HL-60 (cell line): Measurements from ENCODE around the gene PEX5L.

ENCODE experiments used
- DNase-seq, 2 experiments: peaks; one replicate each; pipeline ENCODE4 v3.0.0-alpha.2; 2010 to 2020; ENCODE audit warnings: low read depth in 1 of 2, low spot score in 1 of 2
- H3K27ac ChIP-seq: fragments of 250-450 bp; sonication (Bioruptor Pico); replicated peaks from 2 replicates; pipeline ENCODE4 v1.5.1; 2020; ENCODE audit warnings: mild to moderate bottlenecking, moderate library complexity
- H3K27me3 ChIP-seq: fragments of 250-450 bp; sonication (Bioruptor Pico); 2 replicates; pipeline ENCODE4 v1.5.1; 2021; ENCODE audit warnings: mild to moderate bottlenecking, moderate library complexity; ENCODE audit not compliant: insufficient read depth, poor library complexity, severe bottlenecking
- H3K4me3 ChIP-seq: replicated peaks from 2 replicates; pipeline ENCODE4 v1.5.1; 2011; ENCODE audit warnings: mild to moderate bottlenecking, control low read depth, low read length; ENCODE audit not compliant: insufficient read depth
- GABPA ChIP-seq: IDR thresholded peaks from 2 replicates; pipeline ENCODE4 v1.6.1; 2012; ENCODE audit warnings: low read depth
- POLR2AphosphoS5 ChIP-seq: IDR thresholded peaks from 2 replicates; pipeline ENCODE4 v1.6.1; 2012; ENCODE audit warnings: low read depth
- SPI1 ChIP-seq: IDR thresholded peaks from 2 replicates; pipeline ENCODE4 v1.6.1; 2012; ENCODE audit warnings: low read depth, mild to moderate bottlenecking, borderline replicate concordance
- TF ChIP-seq, protein P1 (sequence below): IDR thresholded peaks from 2 replicates; pipeline ENCODE4 v1.6.1; 2012; ENCODE audit warnings: low read depth; ENCODE audit not compliant: insufficient replicate concordance
- TF ChIP-seq, protein P2 (sequence below): IDR thresholded peaks from one replicate; pipeline ENCODE4 v1.5.1; 2011; ENCODE audit warnings: low read length, control low read depth, inconsistent platforms; ENCODE audit not compliant: insufficient read depth

Gene PEX5L

DNA sequence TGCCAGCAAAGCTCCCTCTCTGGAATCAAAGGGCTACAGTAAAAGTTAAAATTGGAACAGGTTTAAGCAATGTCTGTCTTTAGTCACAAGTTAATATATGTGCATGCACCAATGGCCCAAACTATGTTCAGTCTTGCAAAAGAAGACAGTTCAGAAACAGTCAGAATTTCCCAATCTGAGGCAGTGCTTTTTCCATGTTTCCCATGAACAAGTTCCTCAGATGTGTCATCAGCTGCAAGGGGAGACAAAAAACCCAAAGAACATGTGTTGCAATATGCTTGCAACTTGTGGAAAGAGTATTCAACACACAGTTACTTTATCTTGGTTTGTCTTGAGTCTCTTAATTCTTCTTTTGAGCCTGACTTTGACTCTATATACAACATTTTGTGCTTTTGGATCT lies 235.5 kb downstream of the PEX5L start:
- DNase-seq = peak; percentile 58 to 73
- Histone ChIP-seq H3K27me3 (no peaks in the 10 kb centered on the region), H3K27ac (no peak overlapping the region), H3K4me3 (no peak overlapping the region)
- no peak for TF ChIP-seq GABPA
- TF ChIP-seq SPI1 = no peak
- TF ChIP-seq, protein P1, sequence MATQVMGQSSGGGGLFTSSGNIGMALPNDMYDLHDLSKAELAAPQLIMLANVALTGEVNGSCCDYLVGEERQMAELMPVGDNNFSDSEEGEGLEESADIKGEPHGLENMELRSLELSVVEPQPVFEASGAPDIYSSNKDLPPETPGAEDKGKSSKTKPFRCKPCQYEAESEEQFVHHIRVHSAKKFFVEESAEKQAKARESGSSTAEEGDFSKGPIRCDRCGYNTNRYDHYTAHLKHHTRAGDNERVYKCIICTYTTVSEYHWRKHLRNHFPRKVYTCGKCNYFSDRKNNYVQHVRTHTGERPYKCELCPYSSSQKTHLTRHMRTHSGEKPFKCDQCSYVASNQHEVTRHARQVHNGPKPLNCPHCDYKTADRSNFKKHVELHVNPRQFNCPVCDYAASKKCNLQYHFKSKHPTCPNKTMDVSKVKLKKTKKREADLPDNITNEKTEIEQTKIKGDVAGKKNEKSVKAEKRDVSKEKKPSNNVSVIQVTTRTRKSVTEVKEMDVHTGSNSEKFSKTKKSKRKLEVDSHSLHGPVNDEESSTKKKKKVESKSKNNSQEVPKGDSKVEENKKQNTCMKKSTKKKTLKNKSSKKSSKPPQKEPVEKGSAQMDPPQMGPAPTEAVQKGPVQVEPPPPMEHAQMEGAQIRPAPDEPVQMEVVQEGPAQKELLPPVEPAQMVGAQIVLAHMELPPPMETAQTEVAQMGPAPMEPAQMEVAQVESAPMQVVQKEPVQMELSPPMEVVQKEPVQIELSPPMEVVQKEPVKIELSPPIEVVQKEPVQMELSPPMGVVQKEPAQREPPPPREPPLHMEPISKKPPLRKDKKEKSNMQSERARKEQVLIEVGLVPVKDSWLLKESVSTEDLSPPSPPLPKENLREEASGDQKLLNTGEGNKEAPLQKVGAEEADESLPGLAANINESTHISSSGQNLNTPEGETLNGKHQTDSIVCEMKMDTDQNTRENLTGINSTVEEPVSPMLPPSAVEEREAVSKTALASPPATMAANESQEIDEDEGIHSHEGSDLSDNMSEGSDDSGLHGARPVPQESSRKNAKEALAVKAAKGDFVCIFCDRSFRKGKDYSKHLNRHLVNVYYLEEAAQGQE = no peak
- TF ChIP-seq, protein P2, sequence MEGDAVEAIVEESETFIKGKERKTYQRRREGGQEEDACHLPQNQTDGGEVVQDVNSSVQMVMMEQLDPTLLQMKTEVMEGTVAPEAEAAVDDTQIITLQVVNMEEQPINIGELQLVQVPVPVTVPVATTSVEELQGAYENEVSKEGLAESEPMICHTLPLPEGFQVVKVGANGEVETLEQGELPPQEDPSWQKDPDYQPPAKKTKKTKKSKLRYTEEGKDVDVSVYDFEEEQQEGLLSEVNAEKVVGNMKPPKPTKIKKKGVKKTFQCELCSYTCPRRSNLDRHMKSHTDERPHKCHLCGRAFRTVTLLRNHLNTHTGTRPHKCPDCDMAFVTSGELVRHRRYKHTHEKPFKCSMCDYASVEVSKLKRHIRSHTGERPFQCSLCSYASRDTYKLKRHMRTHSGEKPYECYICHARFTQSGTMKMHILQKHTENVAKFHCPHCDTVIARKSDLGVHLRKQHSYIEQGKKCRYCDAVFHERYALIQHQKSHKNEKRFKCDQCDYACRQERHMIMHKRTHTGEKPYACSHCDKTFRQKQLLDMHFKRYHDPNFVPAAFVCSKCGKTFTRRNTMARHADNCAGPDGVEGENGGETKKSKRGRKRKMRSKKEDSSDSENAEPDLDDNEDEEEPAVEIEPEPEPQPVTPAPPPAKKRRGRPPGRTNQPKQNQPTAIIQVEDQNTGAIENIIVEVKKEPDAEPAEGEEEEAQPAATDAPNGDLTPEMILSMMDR = no peak
- no peak for TF ChIP-seq POLR2AphosphoS5

DNA sequence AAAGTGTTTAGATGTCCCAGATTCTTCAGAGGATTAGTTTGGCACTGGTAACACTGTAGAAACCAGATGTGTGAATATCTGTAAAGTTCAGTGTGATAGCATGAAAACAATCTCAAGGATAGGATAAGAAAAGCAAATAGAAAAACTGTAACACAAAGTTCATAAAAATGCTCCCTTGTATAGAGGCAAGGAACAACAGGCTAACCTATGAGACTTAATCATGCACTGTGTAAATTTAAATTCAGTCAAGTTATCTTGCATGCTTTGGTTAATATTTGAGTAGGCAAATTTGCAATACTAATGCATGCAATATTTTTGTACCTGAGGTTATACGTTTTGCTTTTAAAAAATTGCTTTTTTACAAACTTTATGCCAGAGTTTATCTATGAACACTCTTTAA lies 239.5 kb downstream of the PEX5L start:
- DNase-seq = no peak
- no peak overlapping the region for H3K27ac ChIP-seq
- no peaks in the 10 kb centered on the region for H3K27me3 ChIP-seq
- H3K4me3 ChIP-seq = no peak overlapping the region
- TF ChIP-seq, protein P2 = no peak
- TF ChIP-seq SPI1 = no peak
- TF ChIP-seq, protein P1 = no peak
- no peak for TF ChIP-seq GABPA
- TF ChIP-seq POLR2AphosphoS5 = no peak

DNA sequence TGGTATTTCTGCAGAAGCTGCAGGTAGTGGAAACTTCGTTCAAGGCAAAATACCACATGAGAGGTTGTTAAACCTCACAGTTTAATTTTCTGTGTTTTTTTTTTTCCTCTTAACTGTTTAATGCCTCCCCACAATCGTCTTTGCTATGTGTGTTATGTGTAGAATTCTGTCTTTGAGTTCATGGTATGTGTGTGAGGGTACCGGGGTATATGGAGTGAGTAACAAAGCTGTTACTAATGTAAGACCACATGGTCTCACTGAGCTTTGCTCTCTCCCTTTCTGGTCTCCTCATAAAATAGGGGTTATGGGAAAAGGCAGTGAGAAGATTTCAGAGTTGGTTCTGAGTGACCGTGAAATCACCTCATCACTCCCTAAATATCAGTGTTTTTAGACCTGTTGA lies 240.3 kb downstream of the PEX5L start:
- no peak for DNase-seq
- H3K27ac ChIP-seq = no peak overlapping the region

More for the DNA sequence above, 240.3 kb downstream of the PEX5L start:
- Histone ChIP-seq H3K4me3 (no peak overlapping the region), H3K27me3 (no peaks in the 10 kb centered on the region)
- TF ChIP-seq POLR2AphosphoS5 = no peak
- TF ChIP-seq, protein P2 = no peak
- no peak for TF ChIP-seq GABPA
- no peak for TF ChIP-seq SPI1
- TF ChIP-seq, protein P1 = no peak
